Measurements from ENCODE around the gene FAS. TPM values are rescaled to one million over a fixed set of nuclear protein-coding genes. Genes with fewer than 3 reads are reported as not detected.

FAS gene
- 9.3 TPM for total RNA-seq (2021; ENCODE audit: unreplicated experiment)
- 9.3 and 11.7 TPM in 2 replicates for polyA plus RNA-seq (2012)
- percentile 55 among the genes with signal in this experiment for Bru-seq, nascent RNA
- percentile 62 among the genes with signal in this experiment for BruChase-seq, experiment 1, labeled RNA remaining after a 6-hour chase
- BruChase-seq, experiment 2, labeled RNA remaining after a 2-hour chase = percentile 55 among the genes with signal in this experiment
- long read RNA-seq, transcript FAS-205 (8 exons, 1,044 nt) = minor isoform, 6 of 19 reads
- long read RNA-seq, transcript FAS-204 (9 exons, 2,563 nt) = major isoform, 11 of 19 reads
- long read RNA-seq, partial matches to known transcripts = 0 of 19 reads
- long read RNA-seq, other reads (novel, unspliced or antisense) = 2 of 19 reads

DNA sequence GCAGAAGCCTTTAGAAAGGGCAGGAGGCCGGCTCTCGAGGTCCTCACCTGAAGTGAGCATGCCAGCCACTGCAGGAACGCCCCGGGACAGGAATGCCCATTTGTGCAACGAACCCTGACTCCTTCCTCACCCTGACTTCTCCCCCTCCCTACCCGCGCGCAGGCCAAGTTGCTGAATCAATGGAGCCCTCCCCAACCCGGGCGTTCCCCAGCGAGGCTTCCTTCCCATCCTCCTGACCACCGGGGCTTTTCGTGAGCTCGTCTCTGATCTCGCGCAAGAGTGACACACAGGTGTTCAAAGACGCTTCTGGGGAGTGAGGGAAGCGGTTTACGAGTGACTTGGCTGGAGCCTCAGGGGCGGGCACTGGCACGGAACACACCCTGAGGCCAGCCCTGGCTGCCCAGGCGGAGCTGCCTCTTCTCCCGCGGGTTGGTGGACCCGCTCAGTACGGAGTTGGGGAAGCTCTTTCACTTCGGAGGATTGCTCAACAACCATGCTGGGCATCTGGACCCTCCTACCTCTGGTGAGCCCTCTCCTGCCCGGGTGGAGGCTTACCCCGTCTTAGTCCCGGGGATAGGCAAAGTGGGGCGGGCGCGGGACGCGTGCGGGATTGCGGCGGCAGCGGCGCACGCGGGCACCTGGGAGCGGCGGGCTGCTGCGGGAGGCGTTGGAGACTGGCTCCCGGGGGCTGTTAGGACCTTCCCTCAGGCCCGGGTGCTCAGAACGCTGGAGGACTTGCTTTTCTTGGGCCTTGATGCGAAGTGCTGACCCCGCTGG lies at the start of gene FAS:
Gene FAS (plus strand): TSS at position 415 of the 777 bp plus-strand sequence. CDS start 79 bp downstream, at position 494.
- H3K27me3 ChIP-seq (ENCODE audit: insufficient read depth, low read length) = no peaks in the 10 kb centered on the region
- H2AFZ ChIP-seq (ENCODE audit: low read depth, low read length, poor library complexity, severe bottlenecking) = peak within 1 kb of the TSS; percentile 82
- peak within 1 kb of the TSS; percentile 76 for H3K9ac ChIP-seq (ENCODE audit: low read length)
- no peaks in the 10 kb centered on the region for H3K79me2 ChIP-seq (ENCODE audit: insufficient read depth, low read length)
- DNase-seq (ENCODE audit: low read depth, low spot score) (peak; percentile 56), ATAC-seq (peak; percentile 87)
- no TSS peak for BruUV-seq (replicated peaks)
- peak within 1 kb of the TSS; percentile 95 for H3K4me2 ChIP-seq (ENCODE audit: low read length)
- no peaks in the 10 kb centered on the region for H3K9me2 ChIP-seq (ENCODE audit: insufficient read depth)
- ChIA-PET POLR2A (interaction anchor here (0.7 kb wide), 1 partner anchor 155 kb away, joined by 4 read pairs; no protein-coding TSS in a partner anchor), CTCF (interaction anchor here (1.0 to 2.3 kb wide), 7 partner anchors 11 to 223 kb away, joined by 3 to 13 read pairs (median 4); no protein-coding TSS in a partner anchor), RAD21 (ENCODE audit: low non-redundant PET in 1 of 2, low total read pairs in 2 of 2, uncharacterized antibody in 2 of 2, unreplicated experiment in 2 of 2) (interaction anchor here in 1 of 2 experiments (1.2 kb wide), 1 partner anchor 56 kb away, joined by 3 read pairs; no protein-coding TSS in a partner anchor)
- H3K4me3 ChIP-seq (replicated peaks in 1 of 2; ENCODE audit: low read depth in 1 of 2, low read length in 2 of 2) = peak within 1 kb of the TSS; percentile 73 to 89
- TF ChIP-seq, protein P1, sequence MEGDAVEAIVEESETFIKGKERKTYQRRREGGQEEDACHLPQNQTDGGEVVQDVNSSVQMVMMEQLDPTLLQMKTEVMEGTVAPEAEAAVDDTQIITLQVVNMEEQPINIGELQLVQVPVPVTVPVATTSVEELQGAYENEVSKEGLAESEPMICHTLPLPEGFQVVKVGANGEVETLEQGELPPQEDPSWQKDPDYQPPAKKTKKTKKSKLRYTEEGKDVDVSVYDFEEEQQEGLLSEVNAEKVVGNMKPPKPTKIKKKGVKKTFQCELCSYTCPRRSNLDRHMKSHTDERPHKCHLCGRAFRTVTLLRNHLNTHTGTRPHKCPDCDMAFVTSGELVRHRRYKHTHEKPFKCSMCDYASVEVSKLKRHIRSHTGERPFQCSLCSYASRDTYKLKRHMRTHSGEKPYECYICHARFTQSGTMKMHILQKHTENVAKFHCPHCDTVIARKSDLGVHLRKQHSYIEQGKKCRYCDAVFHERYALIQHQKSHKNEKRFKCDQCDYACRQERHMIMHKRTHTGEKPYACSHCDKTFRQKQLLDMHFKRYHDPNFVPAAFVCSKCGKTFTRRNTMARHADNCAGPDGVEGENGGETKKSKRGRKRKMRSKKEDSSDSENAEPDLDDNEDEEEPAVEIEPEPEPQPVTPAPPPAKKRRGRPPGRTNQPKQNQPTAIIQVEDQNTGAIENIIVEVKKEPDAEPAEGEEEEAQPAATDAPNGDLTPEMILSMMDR (IDR thresholded peaks at IDR 0.05 in 2 of 3, conservative IDR thresholded peaks at IDR 0.05 in 1 of 3; ENCODE audit: borderline replicate concordance in 1 of 3, insufficient read depth in 1 of 3, low read depth in 2 of 3, low read length in 2 of 3) = no peak
- TF ChIP-seq TCF7L2 (IDR thresholded peaks at IDR 0.05; ENCODE audit: borderline replicate concordance, extremely low read depth, insufficient read depth, insufficient read length) (peak; percentile 44), POLR2AphosphoS5 (IDR thresholded peaks at IDR 0.05; ENCODE audit: low read depth, low read length) (peak; percentile 45; the same call in 1 of the 2 replicates), SIN3A (IDR thresholded peaks at IDR 0.05; ENCODE audit: low read depth) (no peak), CEBPB (IDR thresholded peaks at IDR 0.05; ENCODE audit: low read depth) (no peak), EZH2phosphoT487 (IDR thresholded peaks at IDR 0.05; ENCODE audit: borderline replicate concordance) (no peak), CBX3 (IDR thresholded peaks at IDR 0.05; ENCODE audit: low read depth) (no peak), ZFX (IDR thresholded peaks at IDR 0.05) (no peak), RAD21 (IDR thresholded peaks at IDR 0.05; ENCODE audit: low read depth) (no peak), ELF1 (IDR thresholded peaks at IDR 0.05; ENCODE audit: borderline replicate concordance, low read depth) (no peak), SP1 (IDR thresholded peaks at IDR 0.05; ENCODE audit: low read depth) (no peak), ZNF274 (IDR thresholded peaks at IDR 0.05; ENCODE audit: low read depth, low read length) (no peak), SRF (IDR thresholded peaks at IDR 0.05; ENCODE audit: low read depth) (no peak), EZH2 (IDR thresholded peaks at IDR 0.05) (no peak)
- TF ChIP-seq, protein P2, sequence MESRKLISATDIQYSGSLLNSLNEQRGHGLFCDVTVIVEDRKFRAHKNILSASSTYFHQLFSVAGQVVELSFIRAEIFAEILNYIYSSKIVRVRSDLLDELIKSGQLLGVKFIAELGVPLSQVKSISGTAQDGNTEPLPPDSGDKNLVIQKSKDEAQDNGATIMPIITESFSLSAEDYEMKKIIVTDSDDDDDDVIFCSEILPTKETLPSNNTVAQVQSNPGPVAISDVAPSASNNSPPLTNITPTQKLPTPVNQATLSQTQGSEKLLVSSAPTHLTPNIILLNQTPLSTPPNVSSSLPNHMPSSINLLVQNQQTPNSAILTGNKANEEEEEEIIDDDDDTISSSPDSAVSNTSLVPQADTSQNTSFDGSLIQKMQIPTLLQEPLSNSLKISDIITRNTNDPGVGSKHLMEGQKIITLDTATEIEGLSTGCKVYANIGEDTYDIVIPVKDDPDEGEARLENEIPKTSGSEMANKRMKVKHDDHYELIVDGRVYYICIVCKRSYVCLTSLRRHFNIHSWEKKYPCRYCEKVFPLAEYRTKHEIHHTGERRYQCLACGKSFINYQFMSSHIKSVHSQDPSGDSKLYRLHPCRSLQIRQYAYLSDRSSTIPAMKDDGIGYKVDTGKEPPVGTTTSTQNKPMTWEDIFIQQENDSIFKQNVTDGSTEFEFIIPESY (IDR thresholded peaks at IDR 0.05; ENCODE audit: extremely low read depth, insufficient replicate concordance, low read length) = no peak
- TF ChIP-seq, protein P3, sequence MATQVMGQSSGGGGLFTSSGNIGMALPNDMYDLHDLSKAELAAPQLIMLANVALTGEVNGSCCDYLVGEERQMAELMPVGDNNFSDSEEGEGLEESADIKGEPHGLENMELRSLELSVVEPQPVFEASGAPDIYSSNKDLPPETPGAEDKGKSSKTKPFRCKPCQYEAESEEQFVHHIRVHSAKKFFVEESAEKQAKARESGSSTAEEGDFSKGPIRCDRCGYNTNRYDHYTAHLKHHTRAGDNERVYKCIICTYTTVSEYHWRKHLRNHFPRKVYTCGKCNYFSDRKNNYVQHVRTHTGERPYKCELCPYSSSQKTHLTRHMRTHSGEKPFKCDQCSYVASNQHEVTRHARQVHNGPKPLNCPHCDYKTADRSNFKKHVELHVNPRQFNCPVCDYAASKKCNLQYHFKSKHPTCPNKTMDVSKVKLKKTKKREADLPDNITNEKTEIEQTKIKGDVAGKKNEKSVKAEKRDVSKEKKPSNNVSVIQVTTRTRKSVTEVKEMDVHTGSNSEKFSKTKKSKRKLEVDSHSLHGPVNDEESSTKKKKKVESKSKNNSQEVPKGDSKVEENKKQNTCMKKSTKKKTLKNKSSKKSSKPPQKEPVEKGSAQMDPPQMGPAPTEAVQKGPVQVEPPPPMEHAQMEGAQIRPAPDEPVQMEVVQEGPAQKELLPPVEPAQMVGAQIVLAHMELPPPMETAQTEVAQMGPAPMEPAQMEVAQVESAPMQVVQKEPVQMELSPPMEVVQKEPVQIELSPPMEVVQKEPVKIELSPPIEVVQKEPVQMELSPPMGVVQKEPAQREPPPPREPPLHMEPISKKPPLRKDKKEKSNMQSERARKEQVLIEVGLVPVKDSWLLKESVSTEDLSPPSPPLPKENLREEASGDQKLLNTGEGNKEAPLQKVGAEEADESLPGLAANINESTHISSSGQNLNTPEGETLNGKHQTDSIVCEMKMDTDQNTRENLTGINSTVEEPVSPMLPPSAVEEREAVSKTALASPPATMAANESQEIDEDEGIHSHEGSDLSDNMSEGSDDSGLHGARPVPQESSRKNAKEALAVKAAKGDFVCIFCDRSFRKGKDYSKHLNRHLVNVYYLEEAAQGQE (IDR thresholded peaks at IDR 0.05; ENCODE audit: low read depth) = no peak
- TF ChIP-seq, protein P4, sequence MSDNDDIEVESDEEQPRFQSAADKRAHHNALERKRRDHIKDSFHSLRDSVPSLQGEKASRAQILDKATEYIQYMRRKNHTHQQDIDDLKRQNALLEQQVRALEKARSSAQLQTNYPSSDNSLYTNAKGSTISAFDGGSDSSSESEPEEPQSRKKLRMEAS (IDR thresholded peaks at IDR 0.05) = peak; percentile 62
- H4K20me1 ChIP-seq (ENCODE audit: insufficient read depth) = no peaks in the 10 kb centered on the region
- H3K27ac ChIP-seq (ENCODE audit: low read depth, low read length) = peak within 1 kb of the TSS; percentile 83
- intact Hi-C loops (cut with micrococcal nuclease) = no loop called here
- H3K9me3 ChIP-seq (ENCODE audit: control insufficient read depth in 1 of 2, insufficient read depth in 1 of 2, low read depth in 1 of 2, low read length in 2 of 2) = no peaks in the 10 kb centered on the region
- peaks cover 0 to 28% of the 10 kb centered on the region in 2 experiments; a peak in 3 of 4 replicates for H3K4me1 ChIP-seq (ENCODE audit: control insufficient read depth in 1 of 2, insufficient read depth in 2 of 2, low read length in 2 of 2)
- no peaks in the 10 kb centered on the region for H3K36me3 ChIP-seq (ENCODE audit: control insufficient read depth in 1 of 2, insufficient read depth in 2 of 2, low read length in 2 of 2)

All from HCT116 (cell line).